K562 (cell line): ENCODE results near the gene NPM3. TPM values are rescaled to one million over a fixed set of nuclear protein-coding genes. Genes with fewer than 3 reads are reported as not detected.

Experiments
- ATAC-seq: fragments of 200-7000 bp; cut with Tn5 transposase; 3 replicates; pipeline ENCODE4 v1.9.1; 2020; ENCODE audit warnings: moderate library complexity
- BruUV-seq: library from RNA; stranded (reverse); fragments of 400-500 nt; replicated peaks from 2 replicates; lab custom pipeline; 2021; lab: Mats Ljungman, UMichigan
- CTCF ChIA-PET: fragments of 300-600 bp; formaldehyde crosslinking; extraction: SDS; loops from one replicate; lab custom pipeline; 2021; ENCODE audit warnings: low intra/inter-chr PET ratio; lab: Yijun Ruan, JAX
- POLR2A ChIA-PET: fragments of 300-600, 350-650 bp; sonication (Branson Sonifier 250); formaldehyde crosslinking; extraction: SDS; loops from one replicate; lab custom pipeline; 2021; ENCODE audit warnings: antibody characterized with exemption, inconsistent platforms; lab: Yijun Ruan, JAX
- DNase-seq, 4 experiments: peaks; one replicate each; pipeline versions ENCODE4 v3.0.0 to v3.0.0-alpha.2; 2011 to 2018; ENCODE audit warnings: low spot score in 3 of 4, mixed read lengths in 3 of 4; ENCODE audit errors: extremely low read depth in 1 of 4
- FAIRE-seq: peaks from 2 replicates; lab custom pipeline; 2011; peaks lifted over from hg19 to GRCh38; lab: Jason Lieb, UNC
- H2AFZ ChIP-seq: 2 replicates; pipeline ENCODE4 v1.6.0; 2011; ENCODE audit warnings: low read depth, low read length, control low read depth, inconsistent platforms
- H3K27ac ChIP-seq: fragments of 200-600 bp; 3 replicates; pipeline ENCODE4 v1.8.0; 2011; ENCODE audit warnings: low read depth, mild to moderate bottlenecking, control low read depth, inconsistent platforms, low read length, moderate library complexity, mixed read lengths; ENCODE audit errors: extremely low read depth
- H3K27me3 ChIP-seq, 2 experiments: fragments of 300-600 bp in 1 of 2; 2 replicates in 1 of 2; 3 replicates in 1 of 2; pipeline versions ENCODE4 v1.6.0 to v1.8.0; 2011; ENCODE audit warnings: inconsistent platforms in 2 of 2, low read length in 2 of 2, mild to moderate bottlenecking in 1 of 2, mixed read lengths in 1 of 2, moderate library complexity in 1 of 2; ENCODE audit not compliant: control insufficient read depth in 2 of 2, insufficient read depth in 2 of 2
- H3K36me3 ChIP-seq: fragments of 300-600 bp; 3 replicates; pipeline ENCODE4 v1.8.0; 2011; ENCODE audit warnings: mild to moderate bottlenecking, low read length, inconsistent platforms; ENCODE audit not compliant: control insufficient read depth, insufficient read depth
- H3K4me1 ChIP-seq, 2 experiments: fragments of 200-600 bp in 1 of 2; replicated peaks in 1 of 2; 2 replicates in 1 of 2; 3 replicates in 1 of 2; pipeline versions ENCODE4 v1.5.1 to v1.8.0; 2011; ENCODE audit warnings: inconsistent platforms in 2 of 2, low read length in 2 of 2, mild to moderate bottlenecking in 1 of 2, mixed read lengths in 1 of 2, moderate library complexity in 1 of 2; ENCODE audit not compliant: control insufficient read depth in 2 of 2, insufficient read depth in 2 of 2
- H3K4me2 ChIP-seq: 2 replicates; pipeline ENCODE4 v1.6.1; 2011; ENCODE audit warnings: low read length, control low read depth, inconsistent platforms, mixed read lengths; ENCODE audit not compliant: insufficient read depth
- H3K4me3 ChIP-seq: fragments of 200-600 bp; sonication (generic), shearing (Covaris generic); 2 replicates; pipeline ENCODE4 v1.5.1; 2016; ENCODE audit warnings: control low read depth, inconsistent platforms
- H3K79me2 ChIP-seq: fragments of 200-600 bp; 3 replicates; pipeline ENCODE4 v1.8.0; 2011; ENCODE audit warnings: low read length, inconsistent platforms; ENCODE audit not compliant: control insufficient read depth, insufficient read depth
- H3K9ac ChIP-seq, 2 experiments: 2 replicates each; pipeline versions ENCODE4 v1.6.0 to v1.6.1; 2011; ENCODE audit warnings: low read depth in 2 of 2, low read length in 2 of 2, control low read depth in 1 of 2, inconsistent platforms in 1 of 2, mild to moderate bottlenecking in 1 of 2, mixed read lengths in 1 of 2; ENCODE audit not compliant: insufficient read depth in 1 of 2
- H3K9me1 ChIP-seq: one replicate; pipeline ENCODE4 v1.6.0; 2011; ENCODE audit warnings: inconsistent platforms, mild to moderate bottlenecking, low read length, moderate library complexity; ENCODE audit not compliant: control insufficient read depth, insufficient read depth
- H3K9me3 ChIP-seq: replicated peaks from 2 replicates; pipeline ENCODE4 v1.5.1; 2011; ENCODE audit warnings: low read depth, low read length, inconsistent platforms; ENCODE audit not compliant: control insufficient read depth, insufficient read depth
- H4K20me1 ChIP-seq: replicated peaks from 2 replicates; pipeline ENCODE4 v1.6.1; 2011; ENCODE audit warnings: low read length, inconsistent platforms, mixed read lengths; ENCODE audit not compliant: control insufficient read depth, insufficient read depth
- CBFA2T3 ChIP-seq: fragments of 450-650 bp; IDR thresholded peaks from 2 replicates; pipeline ENCODE4 v1.6.1; 2017
- FOS ChIP-seq: IDR thresholded peaks from 3 replicates; pipeline ENCODE4 v1.6.1; 2011; ENCODE audit not compliant: insufficient read length; ENCODE audit errors: extremely low read depth
- FOXK2 ChIP-seq, 2 experiments: fragments of 450-650 bp; IDR thresholded peaks in 1 of 2; conservative IDR thresholded peaks in 1 of 2; 2 replicates each; pipeline ENCODE4 v1.6.1; 2016; ENCODE audit warnings: low read depth in 2 of 2, mild to moderate bottlenecking in 1 of 2
- HNRNPH1 ChIP-seq: fragments of 200-400 bp; formaldehyde crosslinking; optimal IDR thresholded peaks from 2 replicates; pipeline ENCODE3; 2017; ENCODE audit warnings: low read depth, mild to moderate bottlenecking, low read length, moderate library complexity
- JUNB ChIP-seq: fragments of 450-650 bp; formaldehyde crosslinking; conservative IDR thresholded peaks from 2 replicates; pipeline ENCODE4 v1.4.0; 2020; ENCODE audit warnings: mild to moderate bottlenecking
- TFAM ChIP-seq: fragments of 250-450 bp; sonication (Bioruptor Pico); conservative IDR thresholded peaks from 2 replicates; pipeline ENCODE4 v1.5.0; 2021; ENCODE audit warnings: mild to moderate bottlenecking, moderate library complexity
- ZNF217 ChIP-seq: sonication (generic); formaldehyde crosslinking; IDR thresholded peaks from 2 replicates; pipeline ENCODE4 v1.8.0; 2022; ENCODE audit warnings: mild to moderate bottlenecking, missing genetic modification reagents
- ZNF551 ChIP-seq: fragments of 250-450 bp; sonication (Bioruptor Pico); IDR thresholded peaks from 2 replicates; pipeline ENCODE4 v1.5.0; 2021; ENCODE audit warnings: mild to moderate bottlenecking, moderate library complexity
- WGBS: fragments of 100-300 bp; shearing (Covaris generic); methylation state at CpG from one replicate; pipeline ENCODE4 v1.1.6; 2016; ENCODE audit warnings: low coverage, mixed read lengths; ENCODE audit not compliant: insufficient coverage; ENCODE audit errors: missing lambda C conversion rate; 5-methylcytosine and 5-hydroxymethylcytosine counted together
- in situ Hi-C: fragments of 300-500 bp; cut with MboI; formaldehyde crosslinking; loops from 4 replicates; pipeline ENCODE4 v1.15.0; 2018; ENCODE audit warnings: inconsistent platforms, mixed read lengths
- intact Hi-C: fragments of 100-400 bp; cut with micrococcal nuclease; formaldehyde crosslinking; loops from 2 replicates; pipeline ENCODE4 v1.14.2; 2022
- polyA plus RNA-seq, 8 experiments: library from polyadenylated mRNA; depleted of rRNA in 4 of 8; stranded (reverse) in 5 of 8; unstranded in 3 of 8; fragments of >200 nt; fragmentation: Nextera tagmentation in 2 of 8; fragmentation: Illumina TruSeq in 1 of 8; extraction: Ambion mirVana in 2 of 8; extraction: Trizol in 1 of 8; gene quantifications; 2 replicates each; pipeline versions ENCODE4 v1.2.1 to v1.2.3, GENCODE V29; 2011 to 2014; ENCODE audit warnings: inconsistent platforms in 1 of 8, missing spikeins in 1 of 8
- total RNA-seq, 7 experiments: library from RNA; depleted of rRNA in 6 of 7; stranded (reverse); fragments of >200 nt in 6 of 7; fragmentation: Illumina TruSeq in 2 of 7; extraction: Trizol in 2 of 7; gene quantifications; 2 replicates each; pipeline versions ENCODE4 v1.2.1 to v1.2.3, GENCODE V29; 2011 to 2021; ENCODE audit warnings: low replicate concordance in 1 of 7
- TF ChIP-seq, protein P1 (sequence below): fragments of 450-650 bp; formaldehyde crosslinking; IDR thresholded peaks from 2 replicates; pipeline ENCODE4 v1.4.0; 2020; ENCODE audit warnings: mild to moderate bottlenecking, moderate library complexity

Gene NPM3
- total and polyA plus RNA-seq, 9 of the 15 experiments (the other 6 are each of a cell fraction or from before 2014, with no cell fraction given), result 15.2 to 239 (median 114) TPM

DNA sequence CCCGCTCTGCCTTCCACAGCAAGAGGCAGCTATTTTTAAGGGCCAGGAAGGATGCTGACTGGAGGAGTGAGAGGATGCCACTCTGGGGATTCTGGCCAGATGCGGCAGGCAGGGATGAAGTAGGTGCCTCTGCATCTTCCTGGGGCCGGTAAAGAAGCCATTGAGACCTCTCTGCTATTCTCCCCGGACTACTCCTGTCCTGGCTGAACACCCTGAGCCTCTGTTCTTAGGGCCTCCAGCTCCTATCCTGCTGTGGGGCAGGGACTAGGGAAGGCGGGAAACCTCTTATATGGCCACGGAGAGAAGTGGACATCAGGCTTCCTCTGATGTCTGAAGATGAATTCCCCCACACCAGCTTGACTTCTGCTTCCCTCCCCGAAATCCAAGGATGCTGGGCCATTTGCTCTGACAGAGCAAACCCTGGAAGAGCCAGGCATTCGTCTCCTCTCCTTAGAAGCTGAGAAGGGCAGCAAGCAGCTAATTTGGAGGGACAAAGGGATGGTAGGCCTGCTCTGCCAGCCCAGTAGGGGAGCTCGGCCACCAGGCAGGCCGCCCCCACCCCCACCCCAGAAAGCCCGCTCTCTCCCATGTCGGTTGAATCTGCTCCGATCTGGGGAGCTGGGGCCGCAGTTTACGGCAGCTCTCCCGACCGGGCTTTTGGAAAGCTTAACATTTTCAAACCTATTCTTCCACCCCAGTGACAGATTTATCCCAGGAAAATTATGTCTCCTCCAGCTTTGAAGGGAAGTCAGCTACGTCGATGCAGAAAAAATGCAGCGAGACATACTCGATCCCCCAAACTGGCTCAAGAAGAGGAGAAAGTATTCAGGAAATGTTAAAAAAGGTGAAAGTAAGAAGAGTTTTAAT, 10.1 kb downstream of the NPM3 start (continued):
- TF ChIP-seq, protein P1, sequence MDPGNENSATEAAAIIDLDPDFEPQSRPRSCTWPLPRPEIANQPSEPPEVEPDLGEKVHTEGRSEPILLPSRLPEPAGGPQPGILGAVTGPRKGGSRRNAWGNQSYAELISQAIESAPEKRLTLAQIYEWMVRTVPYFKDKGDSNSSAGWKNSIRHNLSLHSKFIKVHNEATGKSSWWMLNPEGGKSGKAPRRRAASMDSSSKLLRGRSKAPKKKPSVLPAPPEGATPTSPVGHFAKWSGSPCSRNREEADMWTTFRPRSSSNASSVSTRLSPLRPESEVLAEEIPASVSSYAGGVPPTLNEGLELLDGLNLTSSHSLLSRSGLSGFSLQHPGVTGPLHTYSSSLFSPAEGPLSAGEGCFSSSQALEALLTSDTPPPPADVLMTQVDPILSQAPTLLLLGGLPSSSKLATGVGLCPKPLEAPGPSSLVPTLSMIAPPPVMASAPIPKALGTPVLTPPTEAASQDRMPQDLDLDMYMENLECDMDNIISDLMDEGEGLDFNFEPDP (CRISPR knock-in tag), result no peak

DNA sequence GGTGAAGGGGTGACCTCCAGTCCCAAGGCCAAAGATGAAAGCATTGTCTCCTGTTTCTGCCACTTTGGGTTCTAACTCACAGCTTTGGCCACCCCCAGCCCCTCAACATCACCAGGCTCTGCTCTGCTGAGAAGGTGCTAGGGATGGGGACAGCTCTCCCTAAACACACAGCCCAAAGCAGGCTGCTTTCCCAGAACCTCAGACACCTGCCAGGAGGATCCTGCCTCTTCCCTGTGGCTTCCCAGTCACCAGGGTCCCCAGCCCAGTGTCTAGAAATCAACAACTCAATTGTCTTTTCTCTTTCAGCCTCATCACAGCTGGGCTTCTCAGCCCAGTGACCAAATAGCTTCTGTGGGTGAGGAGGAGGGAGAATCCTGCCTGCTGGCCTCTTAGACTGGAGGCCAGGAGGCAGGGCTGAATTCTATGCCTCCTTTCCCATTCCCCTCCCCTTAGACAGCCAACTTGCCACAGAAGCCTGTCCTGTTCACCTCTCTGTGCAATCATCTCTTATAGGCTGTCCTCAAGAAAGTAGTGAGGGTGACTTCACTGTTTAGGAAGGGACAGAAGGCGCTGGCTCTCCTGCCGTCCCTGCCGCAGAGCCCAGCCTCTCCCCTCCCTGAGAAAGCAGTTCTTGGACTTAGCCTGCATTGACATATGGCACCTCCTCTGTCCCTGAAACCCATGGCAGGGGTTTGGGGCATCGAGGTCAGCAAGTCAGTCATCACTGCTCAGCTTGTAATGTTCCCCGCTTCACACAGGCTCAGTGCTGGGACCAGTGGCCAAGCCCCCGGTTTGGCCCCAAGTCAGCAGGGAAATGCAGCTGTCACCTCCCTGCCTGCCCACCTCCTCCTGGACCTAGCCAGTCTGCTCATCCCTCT, 11.0 kb downstream of the NPM3 start:
- ChIA-PET CTCF (no interaction called here), POLR2A (interaction anchor here (0.7 to 1.6 kb wide), 10 partner anchors 10 to 191 kb away, joined by 3 to 5 read pairs (median 3); partner anchors contain the start of gene NPM3)
- DNase-seq (no peak), FAIRE-seq (no peak), ATAC-seq (no peak; the same call in 2 of the 3 replicates)
- H3K4me1 ChIP-seq, result peaks cover 0 to 21% of the 10 kb centered on the region in 2 experiments; a peak in 2 of 5 replicates
- intact Hi-C loops (no loop called here), in situ Hi-C loops (no loop called here)
- TF ChIP-seq FOXK2 (conservative IDR thresholded peaks at IDR 0.05 in 1 of 2, IDR thresholded peaks at IDR 0.05 in 1 of 2; ENCODE audit: low read depth in 2 of 2) (no peak), JUNB (CRISPR knock-in tag) (no peak), ZNF551 (CRISPR knock-in tag) (no peak), ZNF217 (no peak), HNRNPH1 (no peak), TFAM (no peak), CBFA2T3 (no peak), FOS (no peak)
- no TSS peak for BruUV-seq
- no peaks in the 10 kb centered on the region for H3K79me2 ChIP-seq
- no peaks in the 10 kb centered on the region for H3K9me3 ChIP-seq
- 34% methylated on average over 3 of the region's 6 CpGs for WGBS
- H3K9ac ChIP-seq, result no peak overlapping the region
- H3K4me3 ChIP-seq, result no peak overlapping the region
- no peaks in the 10 kb centered on the region for H3K36me3 ChIP-seq
- H3K4me2 ChIP-seq, result no peak overlapping the region
- no peak overlapping the region for H2AFZ ChIP-seq
- no peaks in the 10 kb centered on the region for H3K9me1 ChIP-seq
- H3K27ac ChIP-seq, result no peak overlapping the region
- peaks cover 6 to 23% of the 10 kb centered on the region in 2 experiments; a peak in 4 of 5 replicates for H3K27me3 ChIP-seq
- H4K20me1 ChIP-seq, result 0 out of 2 replicates have a peak, but pooled peaks cover 5% of the 10 kb centered on the region
